ENCODE measurements around the gene SLC2A2. TPM values are rescaled to one million over a fixed set of nuclear protein-coding genes. Genes with fewer than 3 reads are reported as not detected.

Gene SLC2A2
- total and polyA plus RNA-seq, 8 donors = 2.9 TPM; not detected in 7

DNA sequence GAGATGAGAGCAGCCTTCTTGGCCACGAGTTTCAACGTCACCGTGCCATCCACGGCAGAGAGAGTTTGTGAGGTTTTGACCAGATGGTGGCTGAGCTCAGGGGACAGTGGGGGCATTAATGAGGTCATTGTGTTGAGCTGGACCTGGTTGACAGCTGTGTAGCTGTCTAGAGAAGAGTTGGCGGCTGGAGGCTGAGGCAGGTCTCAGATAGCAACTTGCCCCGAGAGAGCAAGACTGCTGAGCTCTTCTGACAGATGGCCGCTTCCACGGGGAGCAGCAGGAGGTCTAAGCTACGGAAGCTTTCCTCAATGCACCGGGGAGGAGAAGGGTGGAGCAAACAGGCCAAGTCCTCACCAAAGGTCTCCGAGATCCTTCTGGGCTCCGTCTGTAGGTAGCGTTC, 73.3 kb downstream of the SLC2A2 start:
- Histone ChIP-seq H3K27me3 (no peaks in the 10 kb centered on the region), H3K4me3 (no peak overlapping the region), H3K36me3 (no peaks in the 10 kb centered on the region), H3K4me1 (no peaks in the 10 kb centered on the region), H3K9me3 (no peaks in the 10 kb centered on the region), H3K27ac (no peak overlapping the region)
- no peak for DNase-seq
- WGBS, 5 donors = 78 to 91% (median 88%) methylated on average over 11 to 13 of the region's 13 CpGs
- intact Hi-C loops (cut with DNase I; ENCODE audit: low total_unique reads) = no loop called here
- TF ChIP-seq EP300 (IDR thresholded peaks at IDR 0.05) (no peak), POLR2A (IDR thresholded peaks at IDR 0.05) (no peak), POLR2AphosphoS5 (IDR thresholded peaks at IDR 0.05) (no peak)
- TF ChIP-seq, protein P1, sequence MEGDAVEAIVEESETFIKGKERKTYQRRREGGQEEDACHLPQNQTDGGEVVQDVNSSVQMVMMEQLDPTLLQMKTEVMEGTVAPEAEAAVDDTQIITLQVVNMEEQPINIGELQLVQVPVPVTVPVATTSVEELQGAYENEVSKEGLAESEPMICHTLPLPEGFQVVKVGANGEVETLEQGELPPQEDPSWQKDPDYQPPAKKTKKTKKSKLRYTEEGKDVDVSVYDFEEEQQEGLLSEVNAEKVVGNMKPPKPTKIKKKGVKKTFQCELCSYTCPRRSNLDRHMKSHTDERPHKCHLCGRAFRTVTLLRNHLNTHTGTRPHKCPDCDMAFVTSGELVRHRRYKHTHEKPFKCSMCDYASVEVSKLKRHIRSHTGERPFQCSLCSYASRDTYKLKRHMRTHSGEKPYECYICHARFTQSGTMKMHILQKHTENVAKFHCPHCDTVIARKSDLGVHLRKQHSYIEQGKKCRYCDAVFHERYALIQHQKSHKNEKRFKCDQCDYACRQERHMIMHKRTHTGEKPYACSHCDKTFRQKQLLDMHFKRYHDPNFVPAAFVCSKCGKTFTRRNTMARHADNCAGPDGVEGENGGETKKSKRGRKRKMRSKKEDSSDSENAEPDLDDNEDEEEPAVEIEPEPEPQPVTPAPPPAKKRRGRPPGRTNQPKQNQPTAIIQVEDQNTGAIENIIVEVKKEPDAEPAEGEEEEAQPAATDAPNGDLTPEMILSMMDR (IDR thresholded peaks at IDR 0.05) = no peak

- Histone ChIP-seq H3K36me3 (no peaks in the 10 kb centered on the region), H3K9me3 (no peaks in the 10 kb centered on the region), H3K4me1 (no peaks in the 10 kb centered on the region), H3K27me3 (no peaks in the 10 kb centered on the region), H3K27ac (no peak overlapping the region), H3K4me3 (no peak overlapping the region)
- DNase-seq = no peak
- intact Hi-C loops (cut with DNase I; ENCODE audit: low total_unique reads) = no loop called here
- TF ChIP-seq POLR2A (IDR thresholded peaks at IDR 0.05) (no peak), EP300 (IDR thresholded peaks at IDR 0.05) (no peak), POLR2AphosphoS5 (IDR thresholded peaks at IDR 0.05) (no peak)
- TF ChIP-seq, protein P1 (IDR thresholded peaks at IDR 0.05) = no peak
- 61 to 71% (median 68%) methylated on average over 2 of the region's 2 CpGs for WGBS, 5 donors
These were observed 77.3 kb downstream of the SLC2A2 start for GRCh38 chr3:170949211-170949610.

GRCh38 chr3:170947018-170947769, 79.3 kb downstream of the SLC2A2 start:
- Histone ChIP-seq H3K4me1 (no peaks in the 10 kb centered on the region), H3K36me3 (no peaks in the 10 kb centered on the region), H3K27me3 (no peaks in the 10 kb centered on the region), H3K27ac (no peak overlapping the region), H3K4me3 (no peak overlapping the region), H3K9me3 (peaks cover 0 to 4% (median 0%) of the 10 kb centered on the region in 4 donors)
- DNase-seq = no peak
- TF ChIP-seq POLR2AphosphoS5 (IDR thresholded peaks at IDR 0.05) (no peak), POLR2A (IDR thresholded peaks at IDR 0.05) (no peak), EP300 (IDR thresholded peaks at IDR 0.05) (no peak)
- TF ChIP-seq, protein P1 (IDR thresholded peaks at IDR 0.05) = no peak
- 91 to 97% (median 95%) methylated on average over 16 to 25 of the region's 25 CpGs for WGBS, 5 donors
- intact Hi-C loops (cut with DNase I; ENCODE audit: low total_unique reads) = no loop called here

Small RNAs within 50 kb of the gene (small RNA-seq; reads per million reads assigned to genes)
- 0 reads per million in 4 donors for gene RNU1-70P

Other genes with a start within 250 kb of the SLC2A2 start
- 10 to 100 TPM in 4 of 5 donors, not detected in 1; 22.2 to 57.8 (median 30.5) TPM for gene RPL22L1, start 156.5 kb downstream of the SLC2A2 start, total RNA-seq
- gene RPL22L1, start 156.5 kb downstream of the SLC2A2 start, polyA plus RNA-seq = 100 to 1,000 TPM; 124 to 162 (median 156) TPM
- 10 to 100 TPM in 1 of 5 donors, 1 to 10 TPM in 4; 2.9 to 27.2 (median 7.2) TPM for gene EIF5A2, start 118.1 kb downstream of the SLC2A2 start, total RNA-seq
- 1 to 10 TPM; 1.5 to 5.4 (median 4.1) TPM for gene EIF5A2, start 118.1 kb downstream of the SLC2A2 start, polyA plus RNA-seq

Measured in stomach (tissue), 9 donors.